ENCODE measurements around the gene PLEKHG3.

DNA sequence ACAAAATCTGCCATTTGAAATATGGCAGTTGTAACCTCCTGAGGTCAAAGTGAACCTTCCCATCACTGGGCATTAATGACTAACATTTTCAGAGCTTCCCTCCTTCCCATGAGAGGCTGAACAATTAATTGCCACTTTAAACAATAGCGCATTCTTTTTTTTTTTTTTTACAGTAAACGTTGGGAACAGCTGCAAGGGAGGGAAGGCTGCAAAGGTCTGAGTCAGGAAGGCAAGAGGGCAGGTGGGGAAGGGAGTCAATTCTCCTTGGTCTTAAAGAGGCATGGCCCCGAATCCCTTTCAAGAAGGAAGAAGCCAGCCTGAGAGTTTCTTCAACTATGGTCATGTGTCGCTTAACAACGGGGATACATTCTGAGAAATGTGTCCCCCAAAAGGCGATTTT, 41.0 kb upstream of the PLEKHG3 start:
- TF ChIP-seq, protein P1, sequence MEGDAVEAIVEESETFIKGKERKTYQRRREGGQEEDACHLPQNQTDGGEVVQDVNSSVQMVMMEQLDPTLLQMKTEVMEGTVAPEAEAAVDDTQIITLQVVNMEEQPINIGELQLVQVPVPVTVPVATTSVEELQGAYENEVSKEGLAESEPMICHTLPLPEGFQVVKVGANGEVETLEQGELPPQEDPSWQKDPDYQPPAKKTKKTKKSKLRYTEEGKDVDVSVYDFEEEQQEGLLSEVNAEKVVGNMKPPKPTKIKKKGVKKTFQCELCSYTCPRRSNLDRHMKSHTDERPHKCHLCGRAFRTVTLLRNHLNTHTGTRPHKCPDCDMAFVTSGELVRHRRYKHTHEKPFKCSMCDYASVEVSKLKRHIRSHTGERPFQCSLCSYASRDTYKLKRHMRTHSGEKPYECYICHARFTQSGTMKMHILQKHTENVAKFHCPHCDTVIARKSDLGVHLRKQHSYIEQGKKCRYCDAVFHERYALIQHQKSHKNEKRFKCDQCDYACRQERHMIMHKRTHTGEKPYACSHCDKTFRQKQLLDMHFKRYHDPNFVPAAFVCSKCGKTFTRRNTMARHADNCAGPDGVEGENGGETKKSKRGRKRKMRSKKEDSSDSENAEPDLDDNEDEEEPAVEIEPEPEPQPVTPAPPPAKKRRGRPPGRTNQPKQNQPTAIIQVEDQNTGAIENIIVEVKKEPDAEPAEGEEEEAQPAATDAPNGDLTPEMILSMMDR (IDR thresholded peaks at IDR 0.05), result no peak
- TF ChIP-seq EP300 (IDR thresholded peaks at IDR 0.05) (no peak), POLR2A (IDR thresholded peaks at IDR 0.05) (no peak)
